HG02884 (cell line): Measurements from ENCODE around the gene NXPH2.
"Not testable (repeated sequence)": the region's sequence is repeated elsewhere in the genome, so short reads cannot be mapped to it uniquely, and the experiment has no call there.

Experiments used
- ATAC-seq: cut with Tn5 transposase; IDR thresholded peaks from one replicate; pipeline ENCODE4 v1.9.1; 2021; ENCODE audit warnings: mild to moderate bottlenecking, moderate library complexity; ENCODE audit not compliant: unreplicated experiment

NXPH2 gene

GRCh38 chr2:138712212-138712979 lies 67.8 kb downstream of the NXPH2 start:
- peak; percentile 90 for ATAC-seq

DNA sequence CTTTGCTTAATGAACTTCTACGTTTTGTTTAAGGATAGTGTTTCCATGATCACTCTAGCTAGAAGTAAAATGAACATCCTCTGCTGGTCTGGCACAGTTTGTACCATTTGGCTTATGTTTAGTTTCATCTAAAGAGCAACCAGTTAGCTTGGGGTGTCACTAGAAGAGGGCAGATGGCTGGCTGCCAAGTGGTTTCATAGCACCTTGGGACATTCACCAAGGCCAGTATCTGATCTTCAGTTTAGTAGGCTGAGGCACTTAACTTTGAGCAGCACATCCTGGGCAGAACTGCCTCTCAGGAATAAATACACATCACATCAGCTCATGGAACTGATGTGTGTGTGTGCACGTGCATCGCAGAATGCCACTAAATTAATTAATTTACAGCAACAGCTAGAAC lies 68.4 kb downstream of the NXPH2 start:
- ATAC-seq, result peak; percentile 24

DNA sequence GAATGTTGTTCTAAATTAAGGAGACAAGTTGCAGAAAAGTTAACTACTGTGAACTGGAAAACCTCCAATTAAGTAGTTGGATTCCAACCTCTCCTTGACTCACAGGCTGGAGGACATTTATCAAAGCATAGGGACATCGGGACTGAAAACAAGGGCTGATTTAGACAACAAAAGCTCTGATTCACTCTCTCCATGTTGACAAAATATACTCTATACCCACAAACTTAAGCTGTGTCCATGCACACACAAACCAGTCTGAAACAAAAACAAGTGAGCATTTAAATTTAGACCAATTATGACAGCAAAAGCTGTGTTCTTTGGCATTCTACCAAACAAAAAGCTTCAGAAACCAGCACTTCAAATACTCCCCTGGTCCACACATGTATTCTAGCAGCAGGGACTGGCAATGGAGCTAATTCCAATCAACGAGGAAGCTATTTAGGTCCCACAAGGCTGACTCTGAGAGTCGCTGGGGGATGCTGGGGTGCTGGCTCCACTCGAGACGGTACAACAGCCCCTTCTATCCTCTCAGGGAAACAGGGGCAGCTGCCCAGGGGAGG lies 71.4 kb downstream of the NXPH2 start:
- ATAC-seq, result no peak

- no peak for ATAC-seq
Measured at GRCh38 chr2:138707392-138708074, 72.7 kb downstream of the NXPH2 start.

DNA sequence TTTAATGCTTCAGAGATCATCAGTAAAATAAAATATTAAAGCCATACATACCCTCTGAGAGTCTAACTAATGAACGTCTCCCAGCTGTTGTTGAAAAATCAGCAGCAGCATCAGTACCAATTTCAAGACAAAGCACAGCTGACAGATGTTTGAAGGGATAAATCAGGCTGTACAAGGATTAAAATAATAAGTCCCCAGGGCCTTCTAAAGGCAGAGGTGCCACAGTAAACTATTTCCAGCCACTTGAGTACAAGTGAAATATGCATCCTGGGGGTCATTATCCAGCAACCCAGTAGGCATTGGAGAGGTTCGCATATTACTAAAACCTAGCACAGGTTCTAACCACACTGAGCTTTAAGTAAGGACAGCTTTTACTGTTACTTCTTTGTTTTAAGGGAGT lies 76.9 kb downstream of the NXPH2 start:
- ATAC-seq, result no peak

DNA sequence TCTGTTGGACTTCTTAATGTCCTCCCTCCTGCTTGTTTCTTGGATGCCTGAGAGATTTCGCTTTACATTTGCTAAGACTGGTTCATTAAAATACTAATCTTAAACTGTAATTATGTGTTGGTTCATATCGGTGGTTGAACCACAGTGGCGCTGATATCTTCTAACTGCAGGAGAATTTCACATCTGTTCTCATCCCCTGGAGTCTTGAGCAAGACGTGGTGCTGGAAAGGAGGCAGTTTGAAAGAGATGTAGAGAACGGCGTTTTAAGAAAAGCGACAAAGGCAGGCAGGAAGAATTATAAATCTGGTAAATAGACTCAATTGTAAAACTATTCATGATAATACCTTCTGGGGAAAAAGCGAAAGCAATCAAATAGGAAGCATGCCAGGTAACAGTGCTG lies 79.5 kb downstream of the NXPH2 start:
- ATAC-seq, result no peak

GRCh38 chr2:138699421-138699820 lies 80.8 kb downstream of the NXPH2 start:
- no peak for ATAC-seq

DNA sequence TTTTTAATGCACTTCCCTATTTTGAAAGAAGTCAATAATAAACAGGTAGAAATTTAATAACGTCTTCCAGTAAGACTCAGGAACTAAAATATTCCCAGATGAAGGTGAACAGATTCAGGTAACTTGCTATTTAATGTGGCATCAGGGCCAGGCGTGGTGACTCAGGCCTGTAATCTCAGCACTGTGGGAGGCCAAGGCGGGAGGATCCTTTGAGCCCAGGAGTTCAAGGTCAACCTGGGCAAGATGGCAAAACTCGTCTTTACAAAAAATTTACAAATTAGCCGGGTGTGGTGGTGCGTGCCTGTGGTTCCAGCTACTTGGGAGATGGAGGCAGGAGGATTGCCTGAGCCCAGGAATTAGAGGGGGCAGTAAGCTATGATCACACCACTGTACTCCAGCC lies 81.8 kb downstream of the NXPH2 start:
- no peak for ATAC-seq

DNA sequence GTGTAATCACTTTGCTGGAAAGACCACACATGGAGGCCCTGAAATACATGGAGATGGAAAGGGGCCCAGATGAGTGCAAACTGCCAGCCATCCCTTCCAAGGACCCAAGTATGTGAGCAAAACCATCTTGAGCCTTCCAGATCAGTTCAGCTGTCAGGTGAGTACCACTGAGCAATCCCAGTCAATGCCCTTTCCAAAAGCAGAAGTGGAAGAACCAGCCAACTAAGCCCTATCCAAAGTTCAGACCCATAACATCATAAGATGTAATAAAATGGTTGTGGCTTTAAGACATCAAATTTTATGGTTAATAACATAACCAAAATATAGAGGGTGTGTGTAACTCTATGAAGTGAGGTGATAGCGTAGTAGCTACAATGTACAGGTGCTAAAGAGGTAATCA lies 88.5 kb downstream of the NXPH2 start:
- no peak for ATAC-seq

GRCh38 chr2:138689705-138690104 lies 90.5 kb downstream of the NXPH2 start:
- ATAC-seq, result peak; percentile 38

DNA sequence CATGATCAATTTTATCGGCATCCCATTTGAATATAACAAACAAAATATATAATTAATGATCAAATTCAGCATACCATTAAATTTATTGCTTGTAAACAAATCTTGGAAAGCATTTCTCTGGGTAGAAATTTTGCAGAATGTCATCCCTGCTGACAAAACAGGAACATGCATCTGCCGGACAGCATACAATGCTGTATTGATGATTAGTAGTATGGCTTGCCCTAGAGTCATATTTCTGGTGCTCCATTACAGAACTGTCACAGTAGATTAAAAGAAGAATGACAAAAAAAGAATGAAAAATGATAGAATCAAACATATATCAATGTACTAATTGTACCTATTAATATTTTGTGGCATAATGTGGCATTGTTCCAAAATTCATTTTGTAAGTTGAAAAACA lies 98.0 kb downstream of the NXPH2 start:
- ATAC-seq, result no peak

GRCh38 chr2:138677221-138677620 lies 103.0 kb downstream of the NXPH2 start:
- ATAC-seq, result no peak

DNA sequence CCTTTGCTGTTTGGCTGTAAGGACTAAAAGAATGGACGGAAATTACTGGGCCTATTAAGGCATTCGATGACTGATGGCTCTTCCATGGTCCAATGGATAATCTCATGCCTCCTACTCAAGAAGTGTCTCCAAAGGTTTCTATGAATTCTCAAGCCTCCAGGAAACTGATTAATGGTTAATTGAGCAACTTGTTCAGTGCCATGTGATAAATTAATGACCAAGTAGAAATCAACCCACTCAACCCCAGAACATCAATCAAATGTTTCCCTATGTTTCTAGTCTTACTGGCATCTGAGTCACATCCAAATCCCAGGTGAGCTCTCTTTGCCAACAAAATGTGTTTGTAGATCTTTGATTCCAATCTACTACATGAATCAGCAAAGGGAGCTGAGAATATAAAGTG lies 103.6 kb downstream of the NXPH2 start:
- ATAC-seq, result no peak

GRCh38 chr2:138671566-138671965 lies 108.6 kb downstream of the NXPH2 start:
- ATAC-seq, result no peak

DNA sequence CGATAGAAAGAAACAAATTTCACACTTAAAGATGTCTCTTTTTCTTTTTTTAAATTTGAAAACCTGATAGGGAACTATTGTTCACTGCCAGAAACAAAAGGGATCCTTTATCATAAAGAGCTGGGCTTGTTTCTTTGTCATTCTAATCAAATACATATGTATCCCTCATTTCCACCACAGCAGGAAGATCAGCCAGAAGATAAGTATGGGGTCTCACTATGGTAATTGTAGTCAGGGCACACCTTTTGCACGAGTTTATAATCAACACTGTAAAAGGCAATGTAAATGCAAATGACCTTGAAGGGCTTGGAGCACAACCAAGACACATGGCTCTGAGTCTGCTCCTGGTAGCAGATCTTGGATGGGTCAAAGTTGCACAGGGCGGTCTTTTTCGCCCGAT lies 109.5 kb downstream of the NXPH2 start:
- ATAC-seq, result no peak

GRCh38 chr2:138665937-138666336 lies 114.3 kb downstream of the NXPH2 start:
- no peak for ATAC-seq

DNA sequence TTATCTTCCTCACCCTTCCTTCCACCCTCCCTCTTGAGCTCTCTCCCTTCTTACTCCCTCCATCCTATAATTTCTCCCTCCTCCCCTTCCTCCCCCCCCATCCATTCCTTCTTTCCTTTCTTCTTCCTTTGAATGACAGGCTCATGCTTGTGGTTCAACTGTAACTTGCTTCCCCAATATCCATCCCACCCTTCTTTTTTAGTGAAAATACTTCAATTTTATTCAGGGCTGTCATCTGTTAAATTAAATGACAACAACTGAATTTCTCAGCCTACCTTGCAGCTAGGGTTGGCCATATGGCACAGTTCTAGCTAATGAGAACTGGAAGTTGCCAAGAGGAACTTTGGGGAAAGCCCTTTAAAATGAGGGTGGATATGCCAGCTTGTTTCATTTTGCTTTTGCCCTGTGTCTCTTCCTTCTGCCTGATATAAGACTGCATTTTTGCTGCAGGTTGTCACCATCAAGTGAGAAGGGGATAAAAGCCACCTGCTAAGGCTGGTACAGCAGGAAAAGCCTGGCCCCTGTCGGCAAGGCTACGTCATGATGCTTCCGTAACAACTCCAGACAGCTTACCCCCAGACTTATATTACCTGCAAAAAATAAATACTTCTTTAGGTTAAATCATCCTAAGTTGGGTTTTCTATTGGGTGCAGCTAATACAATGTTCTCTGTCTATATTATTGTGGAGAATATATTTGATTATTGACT lies 121.8 kb downstream of the NXPH2 start:
- no peak for ATAC-seq

- no peak for ATAC-seq
Measured at GRCh38 chr2:138654146-138654545, 126.0 kb downstream of the NXPH2 start.

- ATAC-seq, result no peak
Measured at GRCh38 chr2:138652378-138652777, 127.8 kb downstream of the NXPH2 start.

GRCh38 chr2:138649571-138649970 lies 130.6 kb downstream of the NXPH2 start:
- no peak for ATAC-seq

DNA sequence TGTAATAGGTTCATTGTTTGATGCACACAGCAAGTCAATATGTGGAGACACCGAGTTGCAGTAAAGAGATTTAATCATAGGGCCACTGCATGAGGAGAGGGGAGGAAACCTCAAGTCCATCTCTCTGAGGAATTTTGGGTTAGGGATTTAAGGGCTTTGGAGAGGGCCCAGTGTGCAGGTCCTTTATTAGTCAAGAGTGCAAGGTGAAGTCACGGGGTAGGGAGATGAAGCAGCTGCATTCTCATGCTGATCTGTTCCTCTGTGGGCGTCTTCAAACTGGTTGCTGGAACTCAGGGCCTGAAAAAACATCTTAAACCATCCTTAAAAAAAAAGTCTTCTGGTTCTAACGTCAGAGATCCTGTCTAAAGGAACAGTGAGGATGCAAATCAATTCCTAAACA lies 131.6 kb downstream of the NXPH2 start:
- no peak for ATAC-seq

GRCh38 chr2:138644776-138645175 lies 135.4 kb downstream of the NXPH2 start:
- ATAC-seq, result not testable (repeated sequence)
